Upper lobe of right lung (tissue), 1 donor: ENCODE measurements around the gene ASPSCR1. TPM values are rescaled to one million over a fixed set of nuclear protein-coding genes. Genes with fewer than 3 reads are reported as not detected.

Experiments used
- ATAC-seq: fragments of 200-7000 bp; cut with Tn5 transposase; one replicate; pipeline ENCODE4 v1.9.1; 2020; ENCODE audit warnings: mild to moderate bottlenecking, moderate library complexity
- DNase-seq: peaks from one replicate; pipeline ENCODE4 v3.0.0-alpha.2; 2020
- H3K27ac ChIP-seq: fragments of 200-600 bp; one replicate; pipeline ENCODE4 v1.8.0; 2022
- H3K27me3 ChIP-seq: fragments of 200-600 bp; one replicate; pipeline ENCODE4 v1.8.0; 2022; ENCODE audit warnings: mild to moderate bottlenecking
- H3K36me3 ChIP-seq: fragments of 200-600 bp; one replicate; pipeline ENCODE4 v1.8.0; 2022
- H3K4me1 ChIP-seq: fragments of 200-600 bp; one replicate; pipeline ENCODE4 v1.8.0; 2022
- H3K4me3 ChIP-seq: fragments of 200-600 bp; one replicate; pipeline ENCODE4 v1.8.0; 2022; ENCODE audit warnings: mild to moderate bottlenecking
- H3K9me3 ChIP-seq: fragments of 200-600 bp; one replicate; pipeline ENCODE4 v1.8.0; 2022
- CTCF ChIP-seq: fragments of 200-600 bp; IDR thresholded peaks from one replicate; pipeline ENCODE4 v1.8.0; 2022; ENCODE audit warnings: antibody characterized with exemption
- intact Hi-C: fragments of 100-400 bp; cut with DNase I; formaldehyde crosslinking; loops from one replicate; pipeline ENCODE4 v1.11.0; 2022
- total RNA-seq: library from RNA; stranded (reverse); fragmentation: NEBNext Ultra II Directional; extraction: Animal tissue kit (Norgen Biotek cat#: 25700); gene quantifications from one replicate; pipeline ENCODE4 v1.2.1, GENCODE V29; 2021
- donor health status: DM: no; HTN: yes; CAD: no; lungs with severe emphysema.

The ASPSCR1 gene
- total RNA-seq, 1 donor from 2014 or later = 50.3 TPM

DNA sequence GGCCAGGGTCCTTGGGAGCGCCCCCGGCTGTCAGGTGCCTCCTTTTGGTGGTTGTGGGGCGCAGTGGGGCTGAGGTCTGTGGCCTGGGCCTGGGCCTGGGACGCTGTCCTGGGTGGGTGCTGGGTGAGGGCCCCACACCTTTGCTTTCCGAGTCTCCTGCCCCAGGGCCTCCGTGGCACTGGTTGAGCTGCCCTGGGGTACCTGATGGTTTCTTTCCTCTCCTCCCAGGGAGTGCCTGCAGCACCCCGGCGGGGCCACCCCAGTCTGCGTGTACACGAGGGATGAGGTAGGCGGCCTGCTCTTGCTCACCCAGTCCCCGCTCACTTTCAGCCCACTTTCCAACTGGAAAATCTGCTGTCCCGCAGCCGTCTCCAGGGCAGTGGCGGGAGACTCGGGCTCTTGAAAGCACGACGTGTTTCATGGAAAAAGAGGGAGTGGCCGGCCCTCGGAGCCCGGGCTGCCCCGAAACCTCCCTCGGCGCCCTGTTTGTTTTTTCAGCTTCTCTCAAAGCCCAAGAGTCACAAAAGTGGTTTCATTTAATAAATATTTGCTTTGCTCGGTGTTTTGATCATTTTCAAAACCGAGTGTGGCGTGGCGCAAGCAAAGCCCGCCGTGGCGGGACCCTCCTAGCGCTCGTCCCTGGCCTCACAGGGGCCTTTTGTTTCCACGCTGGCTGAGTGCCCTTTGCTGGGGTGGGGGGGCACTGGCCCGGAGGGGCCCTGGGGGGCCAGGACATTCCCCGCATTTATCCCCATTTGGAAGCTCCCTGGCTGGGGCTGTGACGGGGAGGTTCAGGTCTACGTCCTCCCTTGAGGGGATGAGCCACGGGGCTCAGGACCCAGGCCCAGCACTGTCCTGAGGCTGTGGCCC lies 17.4 kb downstream of the ASPSCR1 start:
- Histone ChIP-seq H3K9me3 (no peaks in the 10 kb centered on the region), H3K27me3 (no peaks in the 10 kb centered on the region), H3K4me1 (peaks cover 26% of the 10 kb centered on the region), H3K36me3 (peaks cover 4% of the 10 kb centered on the region), H3K4me3 (no peak overlapping the region), H3K27ac (no peak overlapping the region)
- ATAC-seq = no peak
- no peak for DNase-seq
- intact Hi-C loops = no loop called here
- no peak for TF ChIP-seq CTCF

DNA sequence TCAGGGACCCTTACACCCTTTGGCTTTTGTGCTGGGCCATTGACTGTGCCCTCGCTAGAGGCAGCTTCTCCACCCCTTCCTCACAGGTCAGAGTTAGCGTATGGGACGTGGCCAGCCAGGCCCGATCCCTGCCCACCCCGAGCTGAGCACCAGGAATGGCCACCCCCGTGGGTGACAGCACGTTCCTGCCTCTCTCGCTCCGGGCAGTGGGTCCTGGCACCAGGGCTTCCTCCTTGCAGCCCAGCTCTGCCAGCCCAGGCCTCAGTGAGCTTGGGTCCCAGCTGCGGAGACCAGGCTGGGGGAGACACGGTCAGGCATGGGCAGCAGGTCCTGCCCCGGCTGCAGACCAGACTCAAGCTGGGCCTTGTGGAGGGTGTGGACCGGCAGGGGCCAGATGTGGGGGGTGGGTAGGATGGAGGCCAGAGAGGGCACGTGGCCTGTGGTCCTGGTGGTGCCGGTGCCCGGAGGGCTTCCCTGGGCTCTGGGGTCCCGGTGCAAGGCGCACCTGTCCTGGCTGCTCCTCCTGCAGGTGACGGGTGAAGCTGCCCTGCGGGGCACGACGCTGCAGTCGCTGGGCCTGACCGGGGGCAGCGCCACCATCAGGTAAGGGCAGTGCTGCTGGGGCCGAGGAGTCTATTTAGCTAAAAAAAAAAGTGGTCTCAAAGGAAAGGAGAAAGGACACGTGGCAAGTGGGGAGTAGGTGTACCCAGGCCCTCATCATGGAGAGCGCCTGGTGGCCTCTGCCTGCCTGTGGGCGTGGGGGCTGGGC lies 18.2 kb downstream of the ASPSCR1 start:
- Histone ChIP-seq H3K9me3 (no peaks in the 10 kb centered on the region), H3K27ac (no peak overlapping the region), H3K27me3 (no peaks in the 10 kb centered on the region), H3K36me3 (peaks cover 4% of the 10 kb centered on the region), H3K4me1 (peaks cover 26% of the 10 kb centered on the region), H3K4me3 (no peak overlapping the region)
- no peak for TF ChIP-seq CTCF
- intact Hi-C loops = no loop called here
- ATAC-seq (no peak), DNase-seq (no peak)

- H3K4me3 ChIP-seq = no peak overlapping the region
- no peak overlapping the region for H3K27ac ChIP-seq
- ATAC-seq = no peak
- H3K36me3 ChIP-seq = peaks cover 4% of the 10 kb centered on the region
- intact Hi-C loops = no loop called here
- no peaks in the 10 kb centered on the region for H3K9me3 ChIP-seq
- no peak for DNase-seq
- H3K4me1 ChIP-seq = peaks cover 20% of the 10 kb centered on the region
- TF ChIP-seq CTCF = no peak
- H3K27me3 ChIP-seq = no peaks in the 10 kb centered on the region
Measured at GRCh38 chr17:81996232-81996756, 18.9 kb downstream of the ASPSCR1 start.

GRCh38 chr17:81996757-81997441 lies 19.5 kb downstream of the ASPSCR1 start:
- H3K36me3 ChIP-seq = peaks cover 4% of the 10 kb centered on the region
- DNase-seq (no peak), ATAC-seq (no peak)
- no peak overlapping the region for H3K4me3 ChIP-seq
- H3K4me1 ChIP-seq = peaks cover 14% of the 10 kb centered on the region
- TF ChIP-seq CTCF = no peak
- H3K27me3 ChIP-seq = no peaks in the 10 kb centered on the region
- H3K9me3 ChIP-seq = no peaks in the 10 kb centered on the region
- intact Hi-C loops = no loop called here
- no peak overlapping the region for H3K27ac ChIP-seq

DNA sequence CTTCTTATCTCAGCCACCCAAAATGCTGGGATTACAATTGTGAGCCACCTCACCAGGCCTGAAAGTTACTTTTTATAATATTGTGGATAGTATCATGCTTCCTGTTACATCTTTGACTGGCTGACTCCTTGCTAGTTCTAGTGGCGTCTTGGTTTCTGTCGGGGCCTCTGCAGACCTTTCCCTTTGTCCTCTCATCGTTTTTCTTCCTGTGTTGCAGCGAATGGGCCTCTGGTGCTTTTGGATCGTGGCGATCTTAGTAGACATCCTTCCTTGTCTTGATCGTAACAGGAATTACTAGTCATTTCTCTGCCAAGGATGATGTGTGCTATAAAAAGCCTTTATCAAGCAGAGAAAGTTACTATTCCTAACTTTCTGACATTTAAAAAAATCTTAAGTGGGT lies 20.8 kb downstream of the ASPSCR1 start:
- DNase-seq (no peak), ATAC-seq (no peak)
- intact Hi-C loops = no loop called here
- Histone ChIP-seq H3K27me3 (no peaks in the 10 kb centered on the region), H3K9me3 (no peaks in the 10 kb centered on the region), H3K4me1 (peaks cover 3% of the 10 kb centered on the region), H3K27ac (no peak overlapping the region), H3K4me3 (no peak overlapping the region), H3K36me3 (peaks cover 4% of the 10 kb centered on the region)
- TF ChIP-seq CTCF = no peak
